Duodenal mucosa (tissue), 2 donors: ENCODE results near the gene CCDC138.

Source experiments
- H3K27ac ChIP-seq: one replicate; pipeline ENCODE4 v1.7.0; 2013; ENCODE audit warnings: low read depth, low read length
- H3K27me3 ChIP-seq, 2 donors: one replicate each; pipeline ENCODE4 v1.7.0; 2013; ENCODE audit warnings: low read length in 2 of 2, control low read depth in 1 of 2; ENCODE audit not compliant: insufficient read depth in 2 of 2, control insufficient read depth in 1 of 2
- H3K36me3 ChIP-seq, 2 donors: one replicate each; pipeline ENCODE4 v1.7.0; 2013; ENCODE audit warnings: low read length in 2 of 2, control low read depth in 1 of 2; ENCODE audit not compliant: insufficient read depth in 2 of 2, control insufficient read depth in 1 of 2
- H3K4me1 ChIP-seq, 2 donors: one replicate each; pipeline ENCODE4 v1.7.0; 2013; ENCODE audit warnings: low read length in 2 of 2, control low read depth in 1 of 2; ENCODE audit not compliant: insufficient read depth in 2 of 2, control insufficient read depth in 1 of 2
- H3K4me3 ChIP-seq, 2 donors: one replicate each; pipeline ENCODE4 v1.7.0; 2013; ENCODE audit warnings: low read length in 2 of 2, low read depth in 1 of 2
- H3K9ac ChIP-seq, 2 donors: one replicate each; pipeline ENCODE4 v1.7.0; 2013; ENCODE audit warnings: low read length in 2 of 2, low read depth in 1 of 2
- H3K9me3 ChIP-seq, 2 donors: one replicate each; pipeline ENCODE4 v1.7.0; 2013; ENCODE audit warnings: low read length in 2 of 2, control low read depth in 1 of 2; ENCODE audit not compliant: control insufficient read depth in 1 of 2

The CCDC138 gene

DNA sequence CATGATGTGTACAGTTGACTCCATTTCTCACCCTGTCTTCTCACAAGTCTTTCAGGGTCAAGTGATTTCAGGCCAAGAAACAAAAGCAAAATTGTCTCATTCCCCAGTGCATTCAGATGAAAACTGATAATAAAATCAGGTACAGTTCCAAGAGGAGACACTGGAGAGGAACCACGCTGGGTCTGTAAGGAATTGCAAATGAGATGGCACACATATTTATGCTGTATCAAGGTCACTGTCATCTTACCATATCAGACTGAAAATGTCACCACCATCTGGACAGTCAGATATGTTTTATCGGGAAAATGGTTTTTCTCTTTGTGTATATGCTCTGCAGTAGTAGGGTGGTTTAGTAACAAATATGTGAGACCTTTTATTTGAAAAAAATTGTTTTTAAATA is 91.7 kb downstream of the CCDC138 start:
- H3K9me3 ChIP-seq = peaks cover 5 to 12% of the 10 kb centered on the region in 2 donors
- no peaks in the 10 kb centered on the region for H3K27me3 ChIP-seq
- no peak overlapping the region for H3K4me3 ChIP-seq
- no peaks in the 10 kb centered on the region for H3K4me1 ChIP-seq
- H3K27ac ChIP-seq = no peak overlapping the region
- H3K9ac ChIP-seq = no peak overlapping the region
- H3K36me3 ChIP-seq = no peaks in the 10 kb centered on the region

- no peaks in the 10 kb centered on the region for H3K27me3 ChIP-seq
- peaks cover 5 to 12% of the 10 kb centered on the region in 2 donors for H3K9me3 ChIP-seq
- no peak overlapping the region for H3K9ac ChIP-seq
- no peak overlapping the region for H3K27ac ChIP-seq
- no peaks in the 10 kb centered on the region for H3K36me3 ChIP-seq
- no peak overlapping the region for H3K4me3 ChIP-seq
- H3K4me1 ChIP-seq = no peaks in the 10 kb centered on the region
These were observed 98.0 kb downstream of the CCDC138 start for GRCh38 chr2:108884619-108885018.

DNA sequence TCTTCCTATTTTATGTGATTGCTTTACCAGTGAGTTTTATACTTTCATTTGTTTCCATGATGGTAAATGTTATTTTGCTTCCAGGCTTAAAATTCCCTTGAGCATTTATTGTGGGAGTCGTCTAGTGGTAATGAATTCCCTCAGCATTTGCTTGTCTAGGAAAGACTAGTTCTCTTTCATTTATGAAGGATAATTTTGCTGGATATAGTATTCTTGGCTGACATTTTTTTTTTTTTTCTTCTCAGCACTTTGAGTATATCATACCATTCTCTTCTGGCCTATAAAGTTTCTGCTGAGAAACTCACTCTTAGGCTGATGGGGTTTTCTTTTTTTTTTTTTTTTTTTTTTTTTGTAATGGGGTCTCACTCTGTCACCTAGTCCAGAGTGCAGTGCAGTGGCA is 103.3 kb downstream of the CCDC138 start:
- H3K9ac ChIP-seq = no peak overlapping the region
- H3K36me3 ChIP-seq = no peaks in the 10 kb centered on the region
- no peak overlapping the region for H3K4me3 ChIP-seq
- H3K9me3 ChIP-seq = peaks cover 5 to 11% of the 10 kb centered on the region in 2 donors
- H3K4me1 ChIP-seq = peaks cover 0 to 2% of the 10 kb centered on the region in 2 donors
- H3K27ac ChIP-seq = no peak overlapping the region
- H3K27me3 ChIP-seq = no peaks in the 10 kb centered on the region

DNA sequence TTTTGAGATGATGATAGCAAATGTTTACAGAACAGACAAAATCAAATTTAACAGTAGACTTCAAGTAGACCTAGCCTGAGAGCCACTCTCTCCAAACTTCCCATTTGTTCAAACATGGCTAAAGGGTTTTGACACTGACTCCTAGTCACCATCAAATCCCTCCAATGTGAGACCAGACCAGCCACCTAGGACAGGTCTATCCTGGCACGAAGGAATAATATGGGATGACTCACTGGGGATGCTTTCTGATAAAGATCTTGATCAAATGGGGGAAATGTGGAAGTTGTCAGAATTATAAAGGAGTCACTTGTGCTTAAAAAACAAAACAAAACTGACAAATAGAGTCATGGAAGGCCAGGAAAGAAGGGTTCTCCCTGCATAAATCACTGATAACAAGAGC is 106.7 kb downstream of the CCDC138 start:
- H3K27ac ChIP-seq = no peak overlapping the region
- H3K27me3 ChIP-seq = no peaks in the 10 kb centered on the region
- H3K36me3 ChIP-seq = no peaks in the 10 kb centered on the region
- H3K9me3 ChIP-seq = peaks cover 5 to 11% of the 10 kb centered on the region in 2 donors
- no peak overlapping the region for H3K4me3 ChIP-seq
- H3K9ac ChIP-seq = no peak overlapping the region
- peaks cover 0 to 8% of the 10 kb centered on the region in 2 donors for H3K4me1 ChIP-seq

DNA sequence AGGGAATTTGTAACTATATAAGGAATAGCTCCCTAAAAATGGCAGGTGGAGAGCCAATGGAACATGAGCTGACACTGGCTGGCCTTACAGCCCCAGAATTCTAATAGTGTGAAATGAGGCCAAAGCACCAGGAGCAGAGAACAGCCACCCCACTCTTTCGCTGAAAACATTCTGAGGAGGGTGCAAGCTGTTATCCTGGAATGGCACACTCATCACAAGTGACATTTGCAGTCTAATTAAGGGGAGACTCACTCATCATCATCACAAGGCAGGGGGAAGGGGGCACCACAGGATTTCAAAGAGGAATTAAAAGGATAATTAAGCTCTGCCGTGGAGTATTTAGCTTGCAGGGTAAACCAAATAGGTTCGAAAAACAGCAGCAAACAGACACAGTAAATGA is 108.2 kb downstream of the CCDC138 start:
- Histone ChIP-seq H3K27ac (no peak overlapping the region), H3K36me3 (no peaks in the 10 kb centered on the region), H3K9me3 (peaks cover 5 to 11% of the 10 kb centered on the region in 2 donors), H3K27me3 (no peaks in the 10 kb centered on the region), H3K9ac (no peak overlapping the region), H3K4me3 (no peak overlapping the region), H3K4me1 (peaks cover 0 to 8% of the 10 kb centered on the region in 2 donors)

- H3K4me1 ChIP-seq = peaks cover 0 to 8% of the 10 kb centered on the region in 2 donors
- H3K27me3 ChIP-seq = no peaks in the 10 kb centered on the region
- no peak overlapping the region for H3K9ac ChIP-seq
- no peak overlapping the region for H3K4me3 ChIP-seq
- no peak overlapping the region for H3K27ac ChIP-seq
- no peaks in the 10 kb centered on the region for H3K36me3 ChIP-seq
- peaks cover 3 to 9% of the 10 kb centered on the region in 2 donors for H3K9me3 ChIP-seq
These were observed 108.6 kb downstream of the CCDC138 start for GRCh38 chr2:108895188-108895587.

DNA sequence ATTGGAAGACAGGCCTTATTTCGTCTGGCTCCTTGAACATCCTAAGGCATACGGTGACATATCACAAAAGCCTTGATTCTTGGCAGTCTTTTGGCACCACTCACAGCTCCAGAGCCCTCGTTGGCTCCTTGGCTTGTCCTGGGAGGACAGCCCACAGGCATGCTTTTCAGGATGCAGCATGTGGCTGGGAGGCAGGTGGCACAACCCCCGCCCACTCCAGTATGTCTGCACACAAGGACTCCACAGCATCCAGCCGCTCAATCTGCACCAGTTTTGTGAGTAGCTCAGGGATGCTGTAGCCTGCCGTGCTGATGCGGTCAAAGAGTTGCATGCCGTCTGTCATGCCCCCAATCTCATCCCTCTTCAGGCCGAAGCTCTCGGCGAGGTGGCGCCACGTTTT is 110.2 kb downstream of the CCDC138 start:
- H3K9ac ChIP-seq = no peak overlapping the region

DNA sequence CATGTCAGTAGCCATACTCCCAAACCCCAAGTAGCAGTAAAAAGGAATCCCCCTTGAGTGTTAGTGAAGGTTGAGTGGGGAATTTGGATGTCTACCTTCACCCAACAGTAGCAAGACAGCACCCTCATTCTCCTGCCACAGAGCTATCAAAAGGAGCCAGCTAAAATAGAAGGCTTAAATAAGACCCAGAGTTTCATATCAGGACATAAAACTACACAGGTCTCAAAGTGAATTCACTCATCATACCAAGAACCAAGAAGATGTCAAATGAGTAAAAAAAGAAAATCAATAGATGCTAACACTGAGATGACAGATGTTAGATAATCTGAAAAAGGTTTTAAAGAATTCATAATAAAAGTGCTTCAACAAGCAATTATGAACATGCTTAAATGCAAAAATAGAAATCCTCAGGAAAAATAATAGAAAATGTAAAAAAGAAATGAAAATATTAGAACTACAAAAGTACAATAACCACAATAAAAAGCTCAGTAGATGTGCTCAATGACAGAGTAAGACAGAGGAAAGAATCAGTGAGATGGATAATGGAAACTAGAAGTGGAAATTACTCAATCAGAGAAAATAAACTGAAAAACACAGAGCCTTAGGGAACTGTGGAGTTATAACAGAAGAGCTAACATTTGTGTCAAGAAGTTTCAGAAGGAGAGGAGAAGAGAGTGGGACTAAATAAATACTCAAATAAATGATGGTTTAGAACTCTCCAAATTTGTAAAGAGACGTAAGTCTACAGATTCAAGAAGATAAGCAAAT is 111.9 kb downstream of the CCDC138 start:
- no peak overlapping the region for H3K27ac ChIP-seq

More for the DNA sequence above, 110.2 kb downstream of the CCDC138 start:
- H3K4me3 ChIP-seq = no peak overlapping the region
- peaks cover 0 to 8% of the 10 kb centered on the region in 2 donors for H3K4me1 ChIP-seq
- H3K27ac ChIP-seq = no peak overlapping the region
- no peaks in the 10 kb centered on the region for H3K9me3 ChIP-seq
- H3K27me3 ChIP-seq = no peaks in the 10 kb centered on the region
- H3K36me3 ChIP-seq = no peaks in the 10 kb centered on the region

GRCh38 chr2:108904680-108905079 is 118.1 kb downstream of the CCDC138 start:
- no peak overlapping the region for H3K4me3 ChIP-seq
- H3K27ac ChIP-seq = no peak overlapping the region
- H3K36me3 ChIP-seq = no peaks in the 10 kb centered on the region
- no peaks in the 10 kb centered on the region for H3K9me3 ChIP-seq
- H3K9ac ChIP-seq = no peak overlapping the region
- H3K27me3 ChIP-seq = no peaks in the 10 kb centered on the region
- no peaks in the 10 kb centered on the region for H3K4me1 ChIP-seq

More for the DNA sequence above, 111.9 kb downstream of the CCDC138 start:
- Histone ChIP-seq H3K4me1 (peaks cover 0 to 8% of the 10 kb centered on the region in 2 donors), H3K9me3 (no peaks in the 10 kb centered on the region), H3K36me3 (no peaks in the 10 kb centered on the region), H3K4me3 (no peak overlapping the region), H3K9ac (no peak overlapping the region), H3K27me3 (no peaks in the 10 kb centered on the region)

DNA sequence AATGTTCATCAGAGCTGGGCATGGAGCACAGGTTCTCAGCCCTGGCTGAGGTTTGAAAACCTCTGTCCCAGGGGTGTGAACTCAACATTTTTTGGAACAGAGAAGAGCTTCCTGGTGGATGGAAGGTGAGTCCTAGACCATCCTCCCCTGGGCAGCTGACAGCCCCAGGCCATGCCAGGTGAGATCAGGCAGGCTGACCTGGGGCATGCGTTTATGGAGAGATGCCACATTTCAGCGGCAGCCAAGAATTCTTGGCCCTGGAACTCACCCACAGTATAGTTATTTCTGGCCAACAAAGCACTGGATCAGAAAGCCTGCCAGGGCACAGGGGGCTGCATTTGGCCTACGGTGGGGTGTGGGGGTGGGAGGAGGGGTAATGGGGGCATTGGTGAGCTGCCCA is 118.6 kb downstream of the CCDC138 start:
- Histone ChIP-seq H3K27ac (no peak overlapping the region), H3K36me3 (no peaks in the 10 kb centered on the region), H3K9me3 (no peaks in the 10 kb centered on the region), H3K27me3 (no peaks in the 10 kb centered on the region), H3K9ac (no peak overlapping the region), H3K4me1 (no peaks in the 10 kb centered on the region), H3K4me3 (no peak overlapping the region)
